ENCODE data around the gene GLI3. TPM values are rescaled to one million over a fixed set of nuclear protein-coding genes. Genes with fewer than 3 reads are reported as not detected.

Gene GLI3
- total RNA-seq, 2 donors from 2014 or later = 2.7 to 10.2 TPM

DNA sequence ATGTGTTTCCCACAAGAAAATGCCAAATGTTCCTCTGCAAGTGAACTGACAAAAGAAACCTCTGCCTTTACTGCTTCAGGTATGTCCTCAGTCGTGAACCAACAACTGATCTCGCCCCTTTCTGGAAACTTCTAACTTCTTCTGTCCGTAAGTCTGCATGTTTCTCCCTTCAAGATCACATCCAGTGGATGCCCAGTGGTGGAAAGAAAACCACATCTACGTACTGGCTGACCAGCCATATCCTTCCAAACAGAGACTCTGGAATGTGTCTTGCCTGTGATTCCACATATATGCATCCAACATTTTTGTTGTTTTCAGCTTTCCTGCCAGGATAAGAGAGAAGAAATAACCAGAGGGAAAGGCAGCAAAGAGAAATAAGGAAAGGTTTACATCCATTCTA lies 152.7 kb downstream of the GLI3 start:
- no peak for DNase-seq
- 81 to 88% methylated on average over 4 of the region's 4 CpGs for WGBS, 2 experiments (ENCODE audit: insufficient coverage in 1 of 2, insufficient read length in 1 of 2)
- Mint-ChIP-seq H3K4me3 (no peak overlapping the region), H3K9me3 (no peaks in the 10 kb centered on the region), H3K27me3 (ENCODE audit: insufficient read depth) (peaks cover 81% of the 10 kb centered on the region), H3K4me1 (no peaks in the 10 kb centered on the region), H3K27ac (no peak overlapping the region), H3K36me3 (ENCODE audit: low read depth) (no peaks in the 10 kb centered on the region)
- Histone ChIP-seq H3K9me3 (ENCODE audit: control insufficient read depth, low read length) (no peaks in the 10 kb centered on the region), H3K36me3 (ENCODE audit: control insufficient read depth, insufficient read depth, low read length) (no peaks in the 10 kb centered on the region), H3K4me1 (ENCODE audit: control insufficient read depth, insufficient read depth, low read length) (no peaks in the 10 kb centered on the region), H3K4me3 (ENCODE audit: low read length) (no peak overlapping the region), H3K27me3 (ENCODE audit: control insufficient read depth, insufficient read depth, low read length, poor library complexity, severe bottlenecking) (peaks cover 49% of the 10 kb centered on the region), H3K27ac (ENCODE audit: low read depth, low read length) (no peak overlapping the region), H3K9ac (ENCODE audit: extremely low read depth, low read length, poor library complexity, severe bottlenecking) (no peak overlapping the region)
- TF ChIP-seq CTCF (conservative IDR thresholded peaks at IDR 0.05) = no peak

DNA sequence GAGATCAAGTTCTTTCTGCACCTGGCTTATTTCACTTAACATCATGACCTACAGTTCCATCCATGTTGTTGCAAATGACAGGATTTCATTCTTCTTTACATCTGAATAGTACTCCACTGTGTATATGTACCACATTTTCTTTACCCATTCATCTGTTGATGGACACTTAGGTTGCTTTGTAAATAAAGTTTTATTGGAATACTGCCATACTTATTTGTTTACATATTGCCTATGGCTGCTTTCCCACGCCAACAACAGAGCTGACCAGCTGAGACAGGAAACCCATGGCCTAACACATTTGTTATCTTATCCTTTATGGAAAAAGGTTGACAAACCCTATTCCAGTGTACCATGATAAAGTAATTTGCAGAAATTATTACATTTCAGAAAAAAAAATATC lies 153.7 kb downstream of the GLI3 start:
- H3K4me3 ChIP-seq (ENCODE audit: low read length) = no peak overlapping the region
- Mint-ChIP-seq H3K36me3 (ENCODE audit: low read depth) (no peaks in the 10 kb centered on the region), H3K9me3 (no peaks in the 10 kb centered on the region), H3K4me3 (no peak overlapping the region), H3K4me1 (no peaks in the 10 kb centered on the region), H3K27me3 (ENCODE audit: insufficient read depth) (peaks cover 74% of the 10 kb centered on the region), H3K27ac (no peak overlapping the region)
- 92% methylated on average over 1 of the region's 1 CpG; no CpG with 5 or more reads in 1 of the 2 experiments for WGBS, 2 experiments (ENCODE audit: insufficient coverage in 1 of 2, insufficient read length in 1 of 2)
- no peak overlapping the region for H3K9ac ChIP-seq (ENCODE audit: extremely low read depth, low read length, poor library complexity, severe bottlenecking)
- no peaks in the 10 kb centered on the region for H3K9me3 ChIP-seq (ENCODE audit: control insufficient read depth, low read length)
- peaks cover 40% of the 10 kb centered on the region for H3K27me3 ChIP-seq (ENCODE audit: control insufficient read depth, insufficient read depth, low read length, poor library complexity, severe bottlenecking)
- H3K27ac ChIP-seq (ENCODE audit: low read depth, low read length) = no peak overlapping the region
- H3K36me3 ChIP-seq (ENCODE audit: control insufficient read depth, insufficient read depth, low read length) = no peaks in the 10 kb centered on the region
- no peaks in the 10 kb centered on the region for H3K4me1 ChIP-seq (ENCODE audit: control insufficient read depth, insufficient read depth, low read length)
- no peak for DNase-seq
- TF ChIP-seq CTCF (conservative IDR thresholded peaks at IDR 0.05) = no peak

- H3K4me1 ChIP-seq (ENCODE audit: control insufficient read depth, insufficient read depth, low read length) = no peaks in the 10 kb centered on the region
- no peak overlapping the region for H3K4me3 Mint-ChIP-seq
- no peaks in the 10 kb centered on the region for H3K4me1 Mint-ChIP-seq
- peaks cover 74% of the 10 kb centered on the region for H3K27me3 Mint-ChIP-seq (ENCODE audit: insufficient read depth)
- no peak overlapping the region for H3K27ac Mint-ChIP-seq
- no peak overlapping the region for H3K9ac ChIP-seq (ENCODE audit: extremely low read depth, low read length, poor library complexity, severe bottlenecking)
- H3K36me3 ChIP-seq (ENCODE audit: control insufficient read depth, insufficient read depth, low read length) = no peaks in the 10 kb centered on the region
- no peaks in the 10 kb centered on the region for H3K9me3 Mint-ChIP-seq
- no peak for TF ChIP-seq CTCF (conservative IDR thresholded peaks at IDR 0.05)
- H3K4me3 ChIP-seq (ENCODE audit: low read length) = no peak overlapping the region
- no peaks in the 10 kb centered on the region for H3K36me3 Mint-ChIP-seq (ENCODE audit: low read depth)
- WGBS, 2 experiments (ENCODE audit: insufficient coverage in 1 of 2, insufficient read length in 1 of 2) = 78 to 87% methylated on average over 4 to 8 of the region's 8 CpGs
- no peak for DNase-seq
- H3K9me3 ChIP-seq (ENCODE audit: control insufficient read depth, low read length) = no peaks in the 10 kb centered on the region
- no peak overlapping the region for H3K27ac ChIP-seq (ENCODE audit: low read depth, low read length)
- peaks cover 28% of the 10 kb centered on the region for H3K27me3 ChIP-seq (ENCODE audit: control insufficient read depth, insufficient read depth, low read length, poor library complexity, severe bottlenecking)
These were observed 154.9 kb downstream of the GLI3 start for GRCh38 chr7:42082144-42082543.

Measured in endodermal cell (in vitro differentiated cells).